HepG2 (cell line): ENCODE measurements around the gene FBXO7. TPM values are rescaled to one million over a fixed set of nuclear protein-coding genes. Genes with fewer than 3 reads are reported as not detected.

Experiments
- ATF3 ChIP-seq: sonication (generic); formaldehyde crosslinking; IDR thresholded peaks from 2 replicates; pipeline ENCODE4 v1.4.0; 2020; ENCODE audit warnings: missing genetic modification reagents
- CSRNP1 ChIP-seq: sonication (generic); formaldehyde crosslinking; IDR thresholded peaks from 2 replicates; pipeline ENCODE4 v1.8.1; 2023; ENCODE audit warnings: mild to moderate bottlenecking, missing genetic modification reagents
- ESRRA ChIP-seq: sonication (generic); formaldehyde crosslinking; IDR thresholded peaks from 2 replicates; pipeline ENCODE4 v1.5.1; 2020; ENCODE audit warnings: mild to moderate bottlenecking, low read depth, missing genetic modification reagents
- KIAA2018 ChIP-seq: sonication (generic); formaldehyde crosslinking; IDR thresholded peaks from 2 replicates; pipeline ENCODE4 v1.5.0; 2020; ENCODE audit warnings: mild to moderate bottlenecking, missing genetic modification reagents, borderline replicate concordance
- NR1H2 ChIP-seq: sonication (generic); formaldehyde crosslinking; IDR thresholded peaks from 2 replicates; pipeline ENCODE4 v1.8.1; 2022; ENCODE audit warnings: low read depth, missing genetic modification reagents, borderline replicate concordance
- RARA ChIP-seq: IDR thresholded peaks from 2 replicates; pipeline ENCODE4 v1.6.1; 2016; ENCODE audit warnings: missing genetic modification reagents, missing compliant biosample characterization
- SKIL ChIP-seq: sonication (generic); formaldehyde crosslinking; IDR thresholded peaks from 2 replicates; pipeline ENCODE4 v1.8.0; 2022; ENCODE audit warnings: missing genetic modification reagents, mild to moderate bottlenecking, moderate library complexity, borderline replicate concordance
- SNAPC5 ChIP-seq: sonication (generic); formaldehyde crosslinking; IDR thresholded peaks from 2 replicates; pipeline ENCODE4 v1.8.1; 2023; ENCODE audit warnings: mild to moderate bottlenecking, missing genetic modification reagents, borderline replicate concordance
- SRSF1 ChIP-seq: fragments of 200-400 bp; formaldehyde crosslinking; optimal IDR thresholded peaks from 2 replicates; pipeline ENCODE3; 2017; ENCODE audit warnings: mild to moderate bottlenecking, low read depth, low read length, moderate library complexity
- TEAD2 ChIP-seq: sonication (generic); formaldehyde crosslinking; IDR thresholded peaks from 2 replicates; pipeline ENCODE4 v1.9.0; 2021; ENCODE audit warnings: missing genetic modification reagents
- ZBTB1 ChIP-seq: sonication (generic); formaldehyde crosslinking; IDR thresholded peaks from 2 replicates; pipeline ENCODE4 v1.4.0; 2020; ENCODE audit warnings: missing genetic modification reagents, borderline replicate concordance
- ZBTB21 ChIP-seq: sonication (generic); formaldehyde crosslinking; IDR thresholded peaks from 2 replicates; pipeline ENCODE4 v1.4.0; 2020; ENCODE audit warnings: missing genetic modification reagents
- ZBTB7B ChIP-seq: sonication (generic); formaldehyde crosslinking; IDR thresholded peaks from 2 replicates; pipeline ENCODE4 v1.4.0; 2020; ENCODE audit warnings: missing genetic modification reagents
- ZFP1 ChIP-seq: IDR thresholded peaks from 2 replicates; pipeline ENCODE4 v1.6.1; 2016
- ZKSCAN1 ChIP-seq: fragments of 150-350 bp; IDR thresholded peaks from 2 replicates; pipeline ENCODE4 v1.6.1; 2014; ENCODE audit warnings: low read length
- ZNF362 ChIP-seq: sonication (generic); formaldehyde crosslinking; IDR thresholded peaks from 2 replicates; pipeline ENCODE4 v1.4.0; 2020; ENCODE audit warnings: missing genetic modification reagents, mild to moderate bottlenecking, borderline replicate concordance
- ZSCAN20 ChIP-seq: sonication (generic); formaldehyde crosslinking; IDR thresholded peaks from 2 replicates; pipeline ENCODE4 v1.4.0; 2020; ENCODE audit warnings: missing genetic modification reagents, mild to moderate bottlenecking, borderline replicate concordance
- polyA plus RNA-seq, 8 experiments: library from polyadenylated mRNA; depleted of rRNA in 3 of 8; stranded (reverse) in 7 of 8; unstranded in 1 of 8; fragments of >200 nt; fragmentation: Illumina TruSeq in 4 of 8; extraction: Trizol in 4 of 8; gene quantifications; 2 replicates each; pipeline versions ENCODE4 v1.2.1 to v1.2.3, GENCODE V29; 2011 to 2016; ENCODE audit warnings: low read depth in 4 of 8, missing spikeins in 1 of 8, mixed read lengths in 1 of 8; ENCODE audit not compliant: insufficient read depth in 1 of 8
- total RNA-seq, 5 experiments: library from RNA; depleted of rRNA; stranded (reverse); fragments of >200 nt; fragmentation: Illumina TruSeq; extraction: Trizol; gene quantifications; 2 replicates each; pipeline ENCODE4 v1.2.3, GENCODE V29; 2016; ENCODE audit warnings: low read depth in 1 of 5

Gene FBXO7
- total and polyA plus RNA-seq, 2 of the 13 experiments (the other 11 are each of a cell fraction or from before 2014, with no cell fraction given): 105 to 172 TPM

- no peak for TF ChIP-seq SRSF1
- no peak for TF ChIP-seq ZBTB7B
- TF ChIP-seq ZBTB1 (CRISPR knock-in tag): no peak
- TF ChIP-seq ZBTB21 (CRISPR knock-in tag): no peak
- TF ChIP-seq ZFP1: no peak
- TF ChIP-seq TEAD2 (CRISPR knock-in tag): no peak
- peak; percentile 90 for TF ChIP-seq ESRRA (CRISPR knock-in tag)
- TF ChIP-seq SNAPC5 (CRISPR knock-in tag): no peak
- TF ChIP-seq KIAA2018 (CRISPR knock-in tag): no peak
- no peak for TF ChIP-seq CSRNP1 (CRISPR knock-in tag)
- TF ChIP-seq SKIL (CRISPR knock-in tag): peak; percentile 24; the same call in 1 of the 2 replicates
- TF ChIP-seq ATF3 (CRISPR knock-in tag): no peak
- TF ChIP-seq NR1H2 (CRISPR knock-in tag): no peak
- TF ChIP-seq ZSCAN20: no peak
- peak; percentile 88 for TF ChIP-seq RARA
- TF ChIP-seq ZNF362 (CRISPR knock-in tag): no peak
- no peak for TF ChIP-seq ZKSCAN1
Observed at GRCh38 chr22:32531228-32531627, 56.6 kb downstream of the FBXO7 start (continued).
